ENCODE measurements around the gene CYP26B1. TPM values are rescaled to one million over a fixed set of nuclear protein-coding genes. Genes with fewer than 3 reads are reported as not detected.

The CYP26B1 gene
- total and polyA plus RNA-seq, 11 donors: 0.76 to 5.9 (median 2.1) TPM

DNA sequence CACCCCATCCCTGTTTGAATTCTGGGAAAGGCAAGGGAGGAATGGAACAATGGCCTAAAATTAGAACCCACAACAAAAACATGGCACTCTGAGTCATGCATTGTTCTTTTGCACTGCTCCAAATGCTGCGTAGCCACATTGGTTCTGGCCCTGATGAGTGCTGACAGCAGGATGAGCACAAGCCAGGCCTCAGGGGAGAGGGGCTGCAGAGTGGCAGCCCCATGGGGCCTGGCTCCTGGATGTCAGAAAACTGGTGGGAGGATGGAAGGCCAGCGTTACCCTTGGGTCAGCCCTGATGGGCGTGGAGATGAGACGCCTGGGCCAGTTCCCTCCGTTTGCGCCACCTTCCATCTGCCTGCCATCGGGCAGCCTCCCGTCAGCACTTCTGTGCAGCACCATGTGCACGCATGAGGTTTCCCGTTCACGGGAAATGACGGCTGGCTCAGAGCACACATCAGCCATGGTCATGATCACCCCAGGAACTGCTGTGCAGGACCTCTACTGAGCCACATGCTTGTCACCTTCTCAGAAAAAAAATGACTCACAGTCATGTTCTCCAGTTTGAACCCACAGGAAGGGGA, 65.6 kb downstream of the CYP26B1 start:
- intact Hi-C loops (cut with DNase I): no loop called here
- WGBS, 4 donors: 76 to 88% (median 82%) methylated on average over 11 to 12 of the region's 12 CpGs
- DNase-seq: no peak
- Histone ChIP-seq H3K9me3 (peaks cover 0 to 3% (median 0%) of the 10 kb centered on the region in 12 donors), H3K36me3 (no peaks in the 10 kb centered on the region), H3K4me3 (no peak overlapping the region), H3K27me3 (no peaks in the 10 kb centered on the region), H3K4me1 (no peaks in the 10 kb centered on the region), H3K27ac (no peak overlapping the region)
- ATAC-seq: peak in 3 of 4 donors; percentile 30 to 57 (median 31)
- TF ChIP-seq POLR2A (IDR thresholded peaks at IDR 0.05): no peak
- TF ChIP-seq, protein P1, sequence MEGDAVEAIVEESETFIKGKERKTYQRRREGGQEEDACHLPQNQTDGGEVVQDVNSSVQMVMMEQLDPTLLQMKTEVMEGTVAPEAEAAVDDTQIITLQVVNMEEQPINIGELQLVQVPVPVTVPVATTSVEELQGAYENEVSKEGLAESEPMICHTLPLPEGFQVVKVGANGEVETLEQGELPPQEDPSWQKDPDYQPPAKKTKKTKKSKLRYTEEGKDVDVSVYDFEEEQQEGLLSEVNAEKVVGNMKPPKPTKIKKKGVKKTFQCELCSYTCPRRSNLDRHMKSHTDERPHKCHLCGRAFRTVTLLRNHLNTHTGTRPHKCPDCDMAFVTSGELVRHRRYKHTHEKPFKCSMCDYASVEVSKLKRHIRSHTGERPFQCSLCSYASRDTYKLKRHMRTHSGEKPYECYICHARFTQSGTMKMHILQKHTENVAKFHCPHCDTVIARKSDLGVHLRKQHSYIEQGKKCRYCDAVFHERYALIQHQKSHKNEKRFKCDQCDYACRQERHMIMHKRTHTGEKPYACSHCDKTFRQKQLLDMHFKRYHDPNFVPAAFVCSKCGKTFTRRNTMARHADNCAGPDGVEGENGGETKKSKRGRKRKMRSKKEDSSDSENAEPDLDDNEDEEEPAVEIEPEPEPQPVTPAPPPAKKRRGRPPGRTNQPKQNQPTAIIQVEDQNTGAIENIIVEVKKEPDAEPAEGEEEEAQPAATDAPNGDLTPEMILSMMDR (IDR thresholded peaks at IDR 0.05): no peak

DNA sequence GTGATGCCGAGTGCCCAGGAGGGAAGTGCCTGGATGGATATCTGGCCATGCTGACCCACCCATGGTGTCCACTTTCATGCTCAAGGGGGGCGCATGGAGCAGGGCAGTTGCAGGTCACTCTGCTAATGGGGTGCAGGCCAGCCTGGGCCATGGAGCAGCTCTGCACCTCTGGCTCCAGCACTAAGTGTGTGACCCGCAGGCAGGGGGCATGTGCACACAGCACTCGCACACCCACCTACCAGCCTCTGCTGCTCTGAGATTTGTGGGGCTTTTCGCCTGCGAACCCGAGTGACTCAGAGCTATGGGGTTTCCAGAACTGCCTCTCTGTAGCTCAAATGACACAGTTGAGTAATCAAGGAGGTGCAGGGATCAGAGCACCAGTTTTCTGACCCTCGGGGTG, 66.2 kb downstream of the CYP26B1 start:
- no peaks in the 10 kb centered on the region for H3K4me1 ChIP-seq
- intact Hi-C loops (cut with DNase I): no loop called here
- ATAC-seq: no peak
- no peak for DNase-seq
- no peak overlapping the region for H3K4me3 ChIP-seq
- no peak overlapping the region for H3K27ac ChIP-seq
- no peak for TF ChIP-seq POLR2A (IDR thresholded peaks at IDR 0.05)
- TF ChIP-seq, protein P1 (IDR thresholded peaks at IDR 0.05): no peak
- peaks cover 0 to 3% (median 0%) of the 10 kb centered on the region in 12 donors for H3K9me3 ChIP-seq
- no peaks in the 10 kb centered on the region for H3K36me3 ChIP-seq
- WGBS, 4 donors: 92 to 95% (median 94%) methylated on average over 5 to 8 of the region's 8 CpGs
- H3K27me3 ChIP-seq: no peaks in the 10 kb centered on the region

DNA sequence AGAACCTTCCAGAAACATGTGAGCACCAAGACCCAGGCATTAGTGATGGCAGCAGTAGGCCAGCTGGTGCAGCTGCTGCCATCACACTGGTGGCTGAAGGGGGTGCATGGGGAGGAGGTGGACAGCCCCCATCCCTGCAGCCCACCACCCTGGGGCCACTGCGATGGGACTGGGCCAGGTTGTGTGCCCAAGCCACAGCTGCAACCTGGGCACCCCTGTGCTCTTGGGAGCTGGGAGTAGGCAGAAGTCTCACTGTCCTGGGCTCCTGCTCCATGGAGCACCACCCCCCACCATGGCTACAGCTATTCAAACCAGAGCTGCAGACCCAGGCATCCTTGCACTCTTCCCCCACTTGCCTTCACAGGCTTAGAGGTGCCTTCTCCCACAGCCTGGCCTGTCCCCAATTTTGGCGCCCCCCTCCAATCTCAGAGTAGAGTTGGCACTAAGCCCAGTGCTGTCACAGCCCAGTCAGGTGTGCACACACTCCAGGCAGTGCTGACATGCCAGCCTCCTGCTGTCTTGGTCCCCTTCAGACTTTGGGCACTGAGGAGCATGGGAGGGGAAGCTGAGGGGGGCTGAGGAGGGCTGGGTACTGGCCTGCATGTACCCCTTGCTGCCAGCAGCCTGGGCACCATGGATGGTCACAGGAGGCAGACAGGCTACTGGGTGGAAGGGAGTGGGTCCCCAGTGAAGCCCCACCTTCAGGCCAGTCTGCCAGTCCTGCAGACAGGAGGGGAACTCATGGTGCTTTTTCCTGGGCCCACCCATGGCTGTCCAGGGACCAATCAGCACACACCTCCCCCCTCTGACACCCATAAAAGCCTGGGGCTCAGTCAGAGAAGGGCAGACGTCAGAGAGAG, 67.1 kb downstream of the CYP26B1 start:
- Histone ChIP-seq H3K4me3 (no peak overlapping the region), H3K27me3 (no peaks in the 10 kb centered on the region), H3K4me1 (no peaks in the 10 kb centered on the region), H3K27ac (no peak overlapping the region), H3K9me3 (peaks cover 0 to 3% (median 0%) of the 10 kb centered on the region in 12 donors), H3K36me3 (no peaks in the 10 kb centered on the region)
- intact Hi-C loops (cut with DNase I): no loop called here
- DNase-seq (no peak), ATAC-seq (peak in 1 of 4 donors; percentile 8)
- 67 to 80% (median 76%) methylated on average over 2 to 3 of the region's 3 CpGs for WGBS, 4 donors
- TF ChIP-seq, protein P1 (IDR thresholded peaks at IDR 0.05): no peak
- TF ChIP-seq POLR2A (IDR thresholded peaks at IDR 0.05): no peak

Measured in heart left ventricle (tissue), 16 donors.